Memory B cell (primary cell): Measurements from ENCODE around the gene PPM1E.
"Not testable (repeated sequence)": the region's sequence is repeated elsewhere in the genome, so short reads cannot be mapped to it uniquely, and the experiment has no call there.

ENCODE experiments used
- ATAC-seq: fragments of 150-1000 bp; cut with Tn5 transposase; 2 replicates; pipeline ENCODE4 v1.10.0; 2021; ENCODE audit warnings: low read depth, mild to moderate bottlenecking, moderate library complexity
- DNase-seq, 2 donors: peaks; one replicate each; pipeline ENCODE4 v3.0.0; 2022; ENCODE audit warnings: low spot score in 2 of 2
- H3K27ac Mint-ChIP-seq: one replicate; pipeline ENCODE4 v1.8.0; 2022; ENCODE audit warnings: mild to moderate bottlenecking, moderate library complexity, mixed read lengths
- H3K27me3 Mint-ChIP-seq: one replicate; pipeline ENCODE4 v1.8.0; 2022; ENCODE audit warnings: mixed read lengths
- H3K36me3 Mint-ChIP-seq: one replicate; pipeline ENCODE4 v1.8.0; 2022; ENCODE audit warnings: mild to moderate bottlenecking, mixed read lengths
- H3K4me1 Mint-ChIP-seq: one replicate; pipeline ENCODE4 v1.8.0; 2022; ENCODE audit warnings: mixed read lengths
- H3K4me3 Mint-ChIP-seq: one replicate; pipeline ENCODE4 v1.8.0; 2022; ENCODE audit warnings: mild to moderate bottlenecking, moderate library complexity, mixed read lengths
- H3K9me3 Mint-ChIP-seq: one replicate; pipeline ENCODE4 v1.8.0; 2022; ENCODE audit warnings: mixed read lengths

Gene PPM1E

GRCh38 chr17:58837699-58838098 lies 82.0 kb downstream of the PPM1E start:
- no peaks in the 10 kb centered on the region for H3K9me3 Mint-ChIP-seq
- peaks cover 1% of the 10 kb centered on the region for H3K36me3 Mint-ChIP-seq
- peaks cover 6% of the 10 kb centered on the region for H3K4me1 Mint-ChIP-seq
- no peak overlapping the region for H3K27ac Mint-ChIP-seq
- H3K4me3 Mint-ChIP-seq = no peak overlapping the region
- H3K27me3 Mint-ChIP-seq = peaks cover 11% of the 10 kb centered on the region
- no peak for ATAC-seq
- DNase-seq = no peak

DNA sequence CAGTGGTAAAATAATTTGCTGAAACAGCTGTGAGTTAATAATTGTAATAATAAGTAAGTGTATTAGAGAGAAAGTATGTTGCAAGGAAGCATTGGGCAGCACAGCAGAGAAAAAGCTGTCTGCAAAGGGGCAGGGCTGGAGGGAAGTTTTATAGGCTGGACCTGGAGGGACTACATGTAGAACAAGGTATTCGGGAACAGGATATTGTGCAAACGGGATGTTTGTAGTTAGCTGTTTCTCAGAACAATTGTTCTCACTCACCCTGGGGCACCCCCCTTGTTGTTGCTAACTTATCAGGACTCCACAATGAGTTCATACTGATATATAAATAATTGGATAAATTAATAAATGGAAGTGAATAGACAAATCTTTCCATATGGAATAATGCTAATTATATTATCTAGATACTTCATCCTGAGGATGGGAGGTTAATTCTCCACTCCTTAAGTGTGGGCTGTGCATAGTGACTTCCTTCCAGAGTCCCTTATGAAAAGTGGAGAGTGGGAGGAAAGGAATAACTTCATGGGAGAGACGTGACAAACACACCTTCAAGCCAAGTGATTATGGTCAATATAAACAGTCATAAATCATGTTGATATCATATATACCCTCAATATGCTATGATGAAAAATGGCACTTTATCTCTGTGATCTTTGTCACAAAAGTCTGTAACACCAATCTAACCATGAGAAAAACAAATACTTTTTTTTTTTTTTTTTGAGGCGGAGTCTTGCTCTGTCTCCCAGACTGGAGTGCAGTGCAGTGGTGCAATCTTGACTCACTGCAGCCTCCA lies 85.4 kb downstream of the PPM1E start:
- Mint-ChIP-seq H3K36me3 (no peaks in the 10 kb centered on the region), H3K9me3 (no peaks in the 10 kb centered on the region), H3K4me3 (no peak overlapping the region), H3K27me3 (no peaks in the 10 kb centered on the region), H3K4me1 (no peaks in the 10 kb centered on the region), H3K27ac (no peak overlapping the region)
- ATAC-seq (no peak), DNase-seq (no peak)

GRCh38 chr17:58846413-58846812 lies 90.8 kb downstream of the PPM1E start:
- not testable (repeated sequence) for DNase-seq, H3K9me3 Mint-ChIP-seq, H3K4me3 Mint-ChIP-seq

GRCh38 chr17:58850106-58850505 lies 94.5 kb downstream of the PPM1E start:
- peaks cover 12% of the 10 kb centered on the region for H3K9me3 Mint-ChIP-seq
- not testable (repeated sequence) for H3K4me3 Mint-ChIP-seq, DNase-seq, H3K4me1 Mint-ChIP-seq, H3K27ac Mint-ChIP-seq, H3K27me3 Mint-ChIP-seq, H3K36me3 Mint-ChIP-seq, ATAC-seq

More at GRCh38 chr17:58846413-58846812, 90.8 kb downstream of the PPM1E start:
- H3K27me3 Mint-ChIP-seq, H3K27ac Mint-ChIP-seq, H3K4me1 Mint-ChIP-seq, H3K36me3 Mint-ChIP-seq, ATAC-seq: not testable (repeated sequence)

- DNase-seq (no peak), ATAC-seq (no peak)
- no peaks in the 10 kb centered on the region for H3K9me3 Mint-ChIP-seq
- H3K4me3 Mint-ChIP-seq = no peak overlapping the region
- H3K4me1 Mint-ChIP-seq = no peaks in the 10 kb centered on the region
- H3K27me3 Mint-ChIP-seq = peaks cover 6% of the 10 kb centered on the region
- H3K36me3 Mint-ChIP-seq = no peaks in the 10 kb centered on the region
- no peak overlapping the region for H3K27ac Mint-ChIP-seq
Measured at GRCh38 chr17:58865301-58865700, 109.6 kb downstream of the PPM1E start.

DNA sequence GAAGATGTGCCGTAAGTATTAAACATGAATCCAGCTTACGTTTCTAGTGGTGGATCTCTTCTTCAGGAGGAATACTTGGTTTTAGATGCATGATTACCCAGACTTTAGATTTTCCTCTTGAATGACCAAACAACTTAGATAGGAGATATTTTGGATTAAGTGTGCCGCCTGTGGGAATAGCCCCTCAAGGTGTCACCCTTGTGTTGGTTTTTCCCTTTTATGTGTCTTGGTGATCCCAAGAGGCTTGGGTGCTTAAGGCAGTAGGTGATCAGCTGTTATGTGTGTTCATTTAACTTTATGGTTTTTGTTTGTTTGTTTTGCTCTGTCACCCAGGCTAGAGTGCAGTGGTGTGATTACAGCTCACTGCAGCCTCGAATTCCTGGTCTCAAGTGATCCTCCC lies 115.1 kb downstream of the PPM1E start:
- peaks cover 4% of the 10 kb centered on the region for H3K27me3 Mint-ChIP-seq
- no peak overlapping the region for H3K27ac Mint-ChIP-seq
- DNase-seq (no peak), ATAC-seq (no peak)
- H3K9me3 Mint-ChIP-seq = no peaks in the 10 kb centered on the region
- H3K4me1 Mint-ChIP-seq = peaks cover 2% of the 10 kb centered on the region
- no peak overlapping the region for H3K4me3 Mint-ChIP-seq
- H3K36me3 Mint-ChIP-seq = no peaks in the 10 kb centered on the region

DNA sequence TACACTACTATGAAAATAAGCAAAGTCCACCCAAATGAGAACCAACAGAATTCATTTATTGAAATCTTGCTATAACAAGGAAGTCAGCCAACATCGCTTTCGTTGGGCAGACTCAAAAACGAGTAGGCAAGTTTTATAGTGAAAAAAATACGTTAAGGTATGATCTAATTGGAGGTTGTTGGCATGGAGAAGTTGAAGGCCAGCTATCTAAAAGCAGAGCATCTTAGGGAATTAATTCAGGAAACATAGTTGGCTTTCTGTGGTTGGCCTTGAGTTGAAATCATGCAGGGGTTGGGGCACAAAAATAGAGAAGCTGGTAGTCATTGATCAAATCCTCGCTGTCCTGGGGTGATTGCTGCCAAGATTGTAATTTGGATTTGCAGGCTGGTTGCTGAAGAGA lies 118.3 kb downstream of the PPM1E start:
- Mint-ChIP-seq H3K27me3 (no peaks in the 10 kb centered on the region), H3K27ac (no peak overlapping the region), H3K9me3 (no peaks in the 10 kb centered on the region), H3K4me3 (no peak overlapping the region), H3K4me1 (peaks cover 2% of the 10 kb centered on the region), H3K36me3 (no peaks in the 10 kb centered on the region)
- DNase-seq = no peak
- ATAC-seq = no peak

GRCh38 chr17:58875261-58875660 lies 119.6 kb downstream of the PPM1E start:
- H3K4me3 Mint-ChIP-seq = no peak overlapping the region
- peaks cover 2% of the 10 kb centered on the region for H3K4me1 Mint-ChIP-seq
- DNase-seq = no peak
- H3K36me3 Mint-ChIP-seq = no peaks in the 10 kb centered on the region
- ATAC-seq = no peak
- H3K9me3 Mint-ChIP-seq = no peaks in the 10 kb centered on the region
- no peaks in the 10 kb centered on the region for H3K27me3 Mint-ChIP-seq
- no peak overlapping the region for H3K27ac Mint-ChIP-seq

DNA sequence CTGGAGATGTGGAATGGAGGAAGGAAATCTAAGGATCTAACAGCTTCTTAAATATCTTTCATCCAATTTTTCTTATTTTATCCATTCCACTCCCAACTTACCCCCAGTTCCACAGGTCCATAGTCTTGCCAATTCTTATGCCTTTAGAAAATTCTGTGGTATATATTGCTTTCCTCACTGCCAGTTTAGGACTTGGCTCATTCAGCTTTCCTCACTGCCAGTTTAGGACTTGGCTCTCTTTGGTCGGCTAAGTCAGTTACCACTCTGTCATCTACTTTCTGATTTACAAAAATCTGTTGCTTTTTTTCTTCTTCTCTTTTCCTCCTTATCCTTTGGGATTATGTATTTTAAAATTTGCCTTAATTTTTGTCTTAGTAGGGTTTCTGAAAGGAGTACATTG lies 128.5 kb downstream of the PPM1E start:
- Mint-ChIP-seq H3K4me3 (no peak overlapping the region), H3K27me3 (peaks cover 11% of the 10 kb centered on the region), H3K36me3 (no peaks in the 10 kb centered on the region), H3K9me3 (no peaks in the 10 kb centered on the region), H3K27ac (no peak overlapping the region), H3K4me1 (no peaks in the 10 kb centered on the region)
- ATAC-seq (no peak), DNase-seq (no peak)

DNA sequence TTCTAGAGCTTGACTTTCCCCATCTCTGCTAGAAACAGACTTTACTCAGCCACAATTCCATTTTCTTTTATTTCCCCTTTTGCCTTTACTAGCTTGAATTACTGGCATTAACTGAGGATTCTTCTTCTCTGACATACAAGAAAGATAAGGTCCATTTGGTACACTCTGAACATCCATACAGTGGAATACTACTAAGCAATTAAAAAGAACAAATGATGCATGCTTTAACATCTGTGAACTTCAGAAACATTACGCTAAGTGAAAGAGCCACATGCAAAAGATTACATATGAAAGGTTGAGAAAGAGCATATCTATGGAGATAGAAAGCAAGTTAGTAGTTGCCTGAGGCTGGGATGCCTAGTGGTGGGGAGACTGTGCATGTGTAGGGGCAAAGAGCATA lies 130.9 kb downstream of the PPM1E start:
- Mint-ChIP-seq H3K36me3 (peaks cover 2% of the 10 kb centered on the region), H3K27me3 (peaks cover 11% of the 10 kb centered on the region), H3K9me3 (peaks cover 4% of the 10 kb centered on the region), H3K27ac (no peak overlapping the region), H3K4me3 (no peak overlapping the region), H3K4me1 (no peaks in the 10 kb centered on the region)
- DNase-seq = no peak
- ATAC-seq = no peak

DNA sequence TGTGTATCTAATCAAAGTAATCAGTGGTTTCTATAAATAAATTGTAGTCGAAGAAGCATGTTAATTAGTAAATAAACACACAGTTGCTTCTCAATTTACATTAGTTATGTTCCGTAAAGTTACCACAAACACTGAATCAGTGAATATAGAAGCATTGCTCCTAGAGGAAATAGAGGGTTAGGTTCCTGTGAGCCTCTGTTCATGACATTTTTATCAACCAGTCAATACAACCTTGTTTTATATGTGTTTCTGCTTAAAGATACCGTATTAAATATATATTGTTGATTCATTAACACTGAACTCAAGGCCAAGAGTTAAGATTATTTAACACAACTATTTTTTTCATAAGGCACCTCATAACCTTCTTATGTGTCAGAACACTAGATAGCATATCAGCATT lies 134.3 kb downstream of the PPM1E start:
- no peak for DNase-seq

DNA sequence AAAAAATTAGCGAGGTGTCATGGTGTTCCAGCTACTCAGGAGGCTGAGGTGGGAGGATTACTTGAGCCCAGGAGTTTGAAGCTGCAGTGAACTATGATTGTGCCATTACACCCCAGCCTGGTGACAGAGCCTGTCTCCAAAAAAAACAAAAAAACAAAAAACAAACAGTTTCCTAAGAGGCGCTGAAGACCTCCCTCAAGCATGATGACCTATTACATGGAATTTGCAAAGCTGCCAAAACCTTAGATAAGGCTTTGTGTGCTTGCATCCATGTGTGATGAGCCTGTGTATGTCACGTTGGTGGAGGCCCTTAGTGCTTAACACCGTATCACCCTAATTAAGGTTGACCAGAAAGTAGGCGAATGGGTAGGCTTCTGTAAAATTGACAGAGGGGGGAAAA lies 143.5 kb downstream of the PPM1E start:
- ATAC-seq = no peak
- no peak overlapping the region for H3K27ac Mint-ChIP-seq
- no peaks in the 10 kb centered on the region for H3K9me3 Mint-ChIP-seq
- no peak overlapping the region for H3K4me3 Mint-ChIP-seq
- H3K27me3 Mint-ChIP-seq = peaks cover 2% of the 10 kb centered on the region
- no peaks in the 10 kb centered on the region for H3K36me3 Mint-ChIP-seq
- no peaks in the 10 kb centered on the region for H3K4me1 Mint-ChIP-seq
- DNase-seq = no peak

More for the DNA sequence above, 134.3 kb downstream of the PPM1E start:
- ATAC-seq = no peak
- peaks cover 12% of the 10 kb centered on the region for H3K27me3 Mint-ChIP-seq
- no peak overlapping the region for H3K4me3 Mint-ChIP-seq
- no peaks in the 10 kb centered on the region for H3K4me1 Mint-ChIP-seq
- peaks cover 4% of the 10 kb centered on the region for H3K9me3 Mint-ChIP-seq
- H3K27ac Mint-ChIP-seq = no peak overlapping the region
- H3K36me3 Mint-ChIP-seq = peaks cover 2% of the 10 kb centered on the region

DNA sequence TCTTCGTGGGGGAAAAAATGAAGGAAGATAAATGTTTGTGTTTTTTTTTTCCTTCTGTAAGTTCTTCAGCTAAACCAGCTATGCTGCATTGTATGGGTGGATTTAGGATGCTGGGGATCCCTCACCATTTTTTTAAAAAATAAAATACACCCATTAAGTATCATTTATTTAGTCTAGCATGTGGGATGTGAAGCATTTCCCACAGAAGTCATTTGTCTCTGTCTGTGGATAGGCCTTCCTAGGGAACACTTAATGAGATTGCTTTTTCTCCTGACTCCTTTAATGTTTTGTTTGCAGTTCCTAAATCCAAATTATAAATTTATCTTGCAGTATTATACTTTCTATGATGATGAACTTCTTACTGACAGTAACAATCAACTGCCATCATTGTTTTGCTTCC lies 146.7 kb downstream of the PPM1E start:
- no peak for ATAC-seq
- DNase-seq = no peak
- no peak overlapping the region for H3K4me3 Mint-ChIP-seq
- H3K27me3 Mint-ChIP-seq = peaks cover under 1% of the 10 kb centered on the region
- no peaks in the 10 kb centered on the region for H3K4me1 Mint-ChIP-seq
- no peak overlapping the region for H3K27ac Mint-ChIP-seq
- no peaks in the 10 kb centered on the region for H3K36me3 Mint-ChIP-seq
- H3K9me3 Mint-ChIP-seq = peaks cover 2% of the 10 kb centered on the region

- no peaks in the 10 kb centered on the region for H3K4me1 Mint-ChIP-seq
- H3K36me3 Mint-ChIP-seq = peaks cover 2% of the 10 kb centered on the region
Measured at GRCh38 chr17:58911741-58912343, 156.2 kb downstream of the PPM1E start.

DNA sequence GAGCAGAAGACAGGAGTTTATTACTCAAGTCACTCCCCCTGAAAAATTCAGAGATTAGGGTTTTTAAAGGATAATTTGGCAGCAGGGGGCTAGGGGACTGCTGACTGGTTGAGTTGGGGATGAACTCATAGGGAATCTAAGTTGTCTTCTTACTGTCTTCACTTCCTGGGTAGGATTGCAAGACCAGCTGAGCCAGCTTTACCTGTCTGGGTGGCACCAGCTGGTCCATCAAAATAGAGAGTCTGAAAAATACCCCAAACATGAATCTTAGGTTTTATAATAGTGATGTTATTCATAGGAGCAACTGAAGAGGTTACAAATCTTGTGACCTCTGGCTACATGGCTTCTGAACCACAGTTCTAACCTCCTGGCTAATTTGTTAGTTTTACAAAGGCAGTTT lies 157.9 kb downstream of the PPM1E start:
- peaks cover 2% of the 10 kb centered on the region for H3K27me3 Mint-ChIP-seq
- H3K9me3 Mint-ChIP-seq = peaks cover 4% of the 10 kb centered on the region
- no peaks in the 10 kb centered on the region for H3K4me1 Mint-ChIP-seq
- DNase-seq = no peak
- ATAC-seq = no peak
- no peak overlapping the region for H3K27ac Mint-ChIP-seq
- no peak overlapping the region for H3K4me3 Mint-ChIP-seq
- H3K36me3 Mint-ChIP-seq = peaks cover 2% of the 10 kb centered on the region

More at GRCh38 chr17:58911741-58912343, 156.2 kb downstream of the PPM1E start:
- H3K4me3 Mint-ChIP-seq = no peak overlapping the region
- H3K9me3 Mint-ChIP-seq = peaks cover 4% of the 10 kb centered on the region
- H3K27ac Mint-ChIP-seq = no peak overlapping the region
- peaks cover 5% of the 10 kb centered on the region for H3K27me3 Mint-ChIP-seq
- ATAC-seq = no peak
- no peak for DNase-seq
